ENCODE results near the gene DIP2C. TPM values are rescaled to one million over a fixed set of nuclear protein-coding genes. Genes with fewer than 3 reads are reported as not detected.

The DIP2C gene
- total RNA-seq, 2 donors from 2014 or later, result 11.0 to 12.2 TPM

GRCh38 chr10:478471-479245, 210.8 kb downstream of the DIP2C start:
- no peak for DNase-seq
- intact Hi-C loops (cut with DNase I, micrococcal nuclease), result no loop called here
- ATAC-seq, result no peak

GRCh38 chr10:477620-478019, 211.8 kb downstream of the DIP2C start:
- intact Hi-C loops (cut with DNase I, micrococcal nuclease), result no loop called here
- DNase-seq, result no peak
- ATAC-seq, result no peak

- ATAC-seq (no peak), DNase-seq (no peak)
- intact Hi-C loops (cut with DNase I, micrococcal nuclease), result no loop called here
Observed at GRCh38 chr10:476455-476780, 213.1 kb downstream of the DIP2C start.

GRCh38 chr10:475709-476454, 213.6 kb downstream of the DIP2C start:
- intact Hi-C loops (cut with DNase I, micrococcal nuclease), result no loop called here
- no peak for DNase-seq
- no peak for ATAC-seq

GRCh38 chr10:474946-475345, 214.5 kb downstream of the DIP2C start:
- DNase-seq (no peak), ATAC-seq (no peak)
- intact Hi-C loops (cut with DNase I, micrococcal nuclease), result no loop called here

- intact Hi-C loops (cut with DNase I, micrococcal nuclease), result no loop called here
- no peak for ATAC-seq
Observed at GRCh38 chr10:474406-474805, 215.1 kb downstream of the DIP2C start.

GRCh38 chr10:472241-472910, 217.1 kb downstream of the DIP2C start:
- ATAC-seq (peak; percentile 62), DNase-seq (no peak)
- intact Hi-C loops (cut with DNase I, micrococcal nuclease), result no loop called here

More at GRCh38 chr10:474406-474805, 215.1 kb downstream of the DIP2C start:
- no peak for DNase-seq

GRCh38 chr10:470339-471003, 219.0 kb downstream of the DIP2C start:
- intact Hi-C loops (cut with DNase I, micrococcal nuclease), result no loop called here
- DNase-seq (no peak), ATAC-seq (no peak)

GRCh38 chr10:469947-470338, 219.5 kb downstream of the DIP2C start:
- no peak for DNase-seq
- no peak for ATAC-seq
- intact Hi-C loops (cut with DNase I, micrococcal nuclease), result no loop called here

GRCh38 chr10:459743-460142, 229.7 kb downstream of the DIP2C start:
- intact Hi-C loops (cut with DNase I, micrococcal nuclease), result no loop called here
- DNase-seq (no peak), ATAC-seq (no peak)

- DNase-seq (no peak), ATAC-seq (no peak)
Observed at GRCh38 chr10:458421-458851, 231.0 kb downstream of the DIP2C start.

GRCh38 chr10:456486-456885, 233.0 kb downstream of the DIP2C start:
- intact Hi-C loops (cut with DNase I, micrococcal nuclease), result no loop called here
- ATAC-seq (no peak), DNase-seq (no peak)

More at GRCh38 chr10:458421-458851, 231.0 kb downstream of the DIP2C start:
- intact Hi-C loops (cut with DNase I, micrococcal nuclease), result no loop called here

- ATAC-seq (no peak), DNase-seq (peak in 1 of 2 donors; percentile 38)
- intact Hi-C loops (cut with DNase I, micrococcal nuclease), result no loop called here
Observed at GRCh38 chr10:454860-455259, 234.6 kb downstream of the DIP2C start.

GRCh38 chr10:453647-454046, 235.8 kb downstream of the DIP2C start:
- DNase-seq (no peak), ATAC-seq (no peak)
- intact Hi-C loops (cut with DNase I, micrococcal nuclease), result no loop called here

GRCh38 chr10:452512-453426, 236.7 kb downstream of the DIP2C start:
- no peak for DNase-seq
- intact Hi-C loops (cut with DNase I, micrococcal nuclease), result no loop called here
- ATAC-seq, result no peak

GRCh38 chr10:451856-452255, 237.6 kb downstream of the DIP2C start:
- DNase-seq (no peak), ATAC-seq (no peak)
- intact Hi-C loops (cut with DNase I, micrococcal nuclease), result no loop called here

- DNase-seq (no peak), ATAC-seq (no peak)
- intact Hi-C loops (cut with DNase I, micrococcal nuclease), result no loop called here
Observed at GRCh38 chr10:451021-451471, 238.4 kb downstream of the DIP2C start.

- DNase-seq (no peak), ATAC-seq (no peak)
- intact Hi-C loops (cut with DNase I, micrococcal nuclease), result no loop called here
Observed at GRCh38 chr10:450463-450862, 239.0 kb downstream of the DIP2C start.

All from left colon (tissue), 2 donors.